Body of pancreas (tissue), 4 donors: ENCODE data around the gene ADGRG7.

Experiments used
- POLR2A ChIP-seq, 3 donors: fragments of 450-650 bp; IDR thresholded peaks; one replicate each; pipeline ENCODE4 v1.6.1; 2016; ENCODE audit warnings: antibody characterized with exemption in 3 of 3, mild to moderate bottlenecking in 2 of 3
- TF ChIP-seq, protein P1 (sequence below), 7 experiments: fragments of 450-650 bp in 4 of 7; fragments of 200-600 bp in 3 of 7; sonication (generic) in 3 of 7; IDR thresholded peaks; one replicate each; pipeline ENCODE4 v1.5.1; 2016 to 2019; ENCODE audit warnings: antibody characterized with exemption in 7 of 7

DNA sequence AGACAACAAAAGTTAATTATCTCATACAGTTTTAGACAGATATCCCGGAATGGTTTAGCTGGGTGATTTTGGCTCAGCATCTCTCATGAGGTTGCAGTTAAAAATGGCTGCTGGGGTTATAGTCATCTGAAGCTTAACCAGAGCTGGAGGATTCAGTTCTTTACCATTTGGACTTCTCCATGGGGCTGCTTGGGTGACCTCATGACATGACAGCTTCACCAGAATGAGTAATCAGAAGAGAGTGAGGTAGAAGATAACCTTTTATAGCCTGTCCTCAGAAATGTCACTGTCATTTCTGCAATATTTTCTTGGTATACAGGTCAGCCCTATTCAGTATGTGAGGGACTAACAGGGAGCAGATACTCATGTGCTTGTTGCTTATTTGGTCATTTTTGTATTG is 130.8 kb downstream of the ADGRG7 start:
- TF ChIP-seq, protein P1, sequence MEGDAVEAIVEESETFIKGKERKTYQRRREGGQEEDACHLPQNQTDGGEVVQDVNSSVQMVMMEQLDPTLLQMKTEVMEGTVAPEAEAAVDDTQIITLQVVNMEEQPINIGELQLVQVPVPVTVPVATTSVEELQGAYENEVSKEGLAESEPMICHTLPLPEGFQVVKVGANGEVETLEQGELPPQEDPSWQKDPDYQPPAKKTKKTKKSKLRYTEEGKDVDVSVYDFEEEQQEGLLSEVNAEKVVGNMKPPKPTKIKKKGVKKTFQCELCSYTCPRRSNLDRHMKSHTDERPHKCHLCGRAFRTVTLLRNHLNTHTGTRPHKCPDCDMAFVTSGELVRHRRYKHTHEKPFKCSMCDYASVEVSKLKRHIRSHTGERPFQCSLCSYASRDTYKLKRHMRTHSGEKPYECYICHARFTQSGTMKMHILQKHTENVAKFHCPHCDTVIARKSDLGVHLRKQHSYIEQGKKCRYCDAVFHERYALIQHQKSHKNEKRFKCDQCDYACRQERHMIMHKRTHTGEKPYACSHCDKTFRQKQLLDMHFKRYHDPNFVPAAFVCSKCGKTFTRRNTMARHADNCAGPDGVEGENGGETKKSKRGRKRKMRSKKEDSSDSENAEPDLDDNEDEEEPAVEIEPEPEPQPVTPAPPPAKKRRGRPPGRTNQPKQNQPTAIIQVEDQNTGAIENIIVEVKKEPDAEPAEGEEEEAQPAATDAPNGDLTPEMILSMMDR (IDR thresholded peaks at IDR 0.05): no peak
- TF ChIP-seq POLR2A (IDR thresholded peaks at IDR 0.05): no peak
